ENCODE results near the gene CCDC183.
"Not testable (repeated sequence)": the region's sequence is repeated elsewhere in the genome, so short reads cannot be mapped to it uniquely, and the experiment has no call there.

Gene CCDC183

GRCh38 chr9:136843801-136844740 is 47.9 kb downstream of the CCDC183 start:
- H3K9ac ChIP-seq (ENCODE audit: low read length); H3K9me3 ChIP-seq (ENCODE audit: control insufficient read depth, low read length); H3K36me3 ChIP-seq (ENCODE audit: control insufficient read depth, insufficient read depth, low read length); H3K4me3 ChIP-seq (ENCODE audit: low read length): not testable (repeated sequence)
- peaks cover 33% of the 10 kb centered on the region for H3K27me3 ChIP-seq (ENCODE audit: control insufficient read depth, insufficient read depth, low read length)
- peaks cover 36% of the 10 kb centered on the region for H3K4me1 ChIP-seq (ENCODE audit: control insufficient read depth, insufficient read depth, low read length)

- H3K4me3 ChIP-seq (ENCODE audit: low read length), result no peak overlapping the region
- no peaks in the 10 kb centered on the region for H3K36me3 ChIP-seq (ENCODE audit: control insufficient read depth, insufficient read depth, low read length)
- H3K9ac ChIP-seq (ENCODE audit: low read length), result no peak overlapping the region
- H3K4me1 ChIP-seq (ENCODE audit: control insufficient read depth, insufficient read depth, low read length), result peaks cover 40% of the 10 kb centered on the region
- peaks cover 33% of the 10 kb centered on the region for H3K27me3 ChIP-seq (ENCODE audit: control insufficient read depth, insufficient read depth, low read length)
- no peaks in the 10 kb centered on the region for H3K9me3 ChIP-seq (ENCODE audit: control insufficient read depth, low read length)
Measured at GRCh38 chr9:136844761-136845464, 48.8 kb downstream of the CCDC183 start.

DNA sequence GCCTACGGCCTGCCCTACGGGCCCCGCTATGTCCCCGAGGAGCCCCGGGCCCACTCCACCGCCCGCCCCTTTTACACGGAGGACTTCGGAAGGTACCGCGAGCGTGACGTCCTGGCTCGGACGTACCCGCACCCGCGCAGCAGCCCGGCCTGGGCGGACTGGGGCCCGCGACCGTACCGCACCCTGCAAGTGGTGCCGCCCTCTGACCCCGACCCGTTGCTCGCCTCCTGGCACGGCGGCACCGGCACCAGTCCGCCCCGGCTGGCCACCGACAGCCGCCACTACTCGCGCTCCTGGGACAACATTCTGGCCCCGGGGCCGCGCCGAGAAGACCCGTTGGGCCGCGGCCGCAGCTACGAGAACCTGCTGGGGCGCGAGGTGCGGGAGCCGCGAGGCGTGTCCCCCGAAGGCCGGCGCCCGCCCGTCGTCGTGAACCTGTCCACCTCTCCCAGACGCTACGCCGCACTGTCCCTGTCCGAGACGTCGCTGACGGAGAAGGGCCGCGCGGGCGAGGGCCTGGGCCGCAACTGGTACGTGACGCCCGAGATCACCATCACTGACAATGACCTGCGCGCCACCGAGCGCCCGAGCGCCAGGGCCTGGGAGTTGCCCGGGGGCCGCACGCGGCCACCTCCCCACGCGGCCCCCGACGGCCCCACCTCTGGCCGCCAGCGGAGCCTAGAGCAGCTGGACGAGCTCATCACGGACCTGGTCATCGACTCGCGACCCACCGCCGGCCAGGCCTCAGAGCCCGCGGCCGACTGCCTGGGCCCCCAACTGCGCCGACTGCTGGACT is 49.5 kb downstream of the CCDC183 start:
- Histone ChIP-seq H3K9ac (ENCODE audit: low read length) (no peak overlapping the region), H3K9me3 (ENCODE audit: control insufficient read depth, low read length) (no peaks in the 10 kb centered on the region), H3K27me3 (ENCODE audit: control insufficient read depth, insufficient read depth, low read length) (peaks cover 33% of the 10 kb centered on the region), H3K4me1 (ENCODE audit: control insufficient read depth, insufficient read depth, low read length) (peaks cover 42% of the 10 kb centered on the region), H3K4me3 (ENCODE audit: low read length) (no peak overlapping the region), H3K36me3 (ENCODE audit: control insufficient read depth, insufficient read depth, low read length) (no peaks in the 10 kb centered on the region)

GRCh38 chr9:136846376-136847087 is 50.4 kb downstream of the CCDC183 start:
- H3K36me3 ChIP-seq (ENCODE audit: control insufficient read depth, insufficient read depth, low read length), result no peaks in the 10 kb centered on the region
- H3K4me1 ChIP-seq (ENCODE audit: control insufficient read depth, insufficient read depth, low read length), result peaks cover 37% of the 10 kb centered on the region
- H3K9ac ChIP-seq (ENCODE audit: low read length), result no peak overlapping the region
- no peaks in the 10 kb centered on the region for H3K9me3 ChIP-seq (ENCODE audit: control insufficient read depth, low read length)
- H3K4me3 ChIP-seq (ENCODE audit: low read length), result no peak overlapping the region
- H3K27me3 ChIP-seq (ENCODE audit: control insufficient read depth, insufficient read depth, low read length), result peaks cover 33% of the 10 kb centered on the region

DNA sequence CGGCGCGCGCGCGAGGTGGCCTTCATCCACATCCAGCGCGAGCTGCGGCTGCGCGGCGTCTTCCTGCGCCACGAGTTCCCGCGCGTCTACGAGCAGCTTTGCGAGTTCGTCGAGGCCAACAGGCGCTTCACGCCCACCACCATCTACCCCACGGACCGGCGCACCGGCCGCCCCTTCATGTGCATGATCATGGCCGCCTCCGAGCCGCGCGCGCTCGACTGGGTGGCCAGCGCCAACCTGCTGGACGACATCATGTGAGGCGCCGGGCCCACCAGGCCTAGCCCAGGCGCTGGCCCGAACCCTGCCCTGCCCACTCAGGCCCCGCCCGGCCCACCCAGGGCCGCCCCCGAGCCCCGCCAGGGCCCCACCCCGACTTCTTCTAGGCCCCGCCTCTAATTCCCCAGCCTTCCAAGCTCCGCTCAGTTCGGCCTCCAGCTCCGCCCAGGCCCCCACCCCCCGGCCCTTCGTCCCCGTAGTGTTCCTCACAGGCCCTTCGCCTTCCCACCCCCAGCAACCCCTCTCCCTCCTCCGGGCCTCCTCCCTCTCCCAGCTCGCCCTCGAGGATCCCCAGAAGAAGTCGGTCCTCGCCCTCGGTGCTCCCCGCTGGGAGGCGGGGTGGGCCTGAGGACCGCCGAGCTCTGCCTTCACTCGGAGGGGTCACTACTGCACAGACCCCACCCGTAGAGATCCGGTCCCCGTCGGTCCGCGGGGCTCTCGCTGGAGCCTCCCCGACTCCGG is 51.1 kb downstream of the CCDC183 start:
- peak overlapping the region; percentile 27 for H3K4me3 ChIP-seq (ENCODE audit: low read length)
- peaks cover 34% of the 10 kb centered on the region for H3K4me1 ChIP-seq (ENCODE audit: control insufficient read depth, insufficient read depth, low read length)
- no peaks in the 10 kb centered on the region for H3K9me3 ChIP-seq (ENCODE audit: control insufficient read depth, low read length)
- peaks cover 33% of the 10 kb centered on the region for H3K27me3 ChIP-seq (ENCODE audit: control insufficient read depth, insufficient read depth, low read length)
- no peaks in the 10 kb centered on the region for H3K36me3 ChIP-seq (ENCODE audit: control insufficient read depth, insufficient read depth, low read length)
- H3K9ac ChIP-seq (ENCODE audit: low read length), result peak overlapping the region; percentile 46

- H3K27me3 ChIP-seq (ENCODE audit: control insufficient read depth, insufficient read depth, low read length), result peaks cover 33% of the 10 kb centered on the region
- H3K36me3 ChIP-seq (ENCODE audit: control insufficient read depth, insufficient read depth, low read length), result no peaks in the 10 kb centered on the region
- no peaks in the 10 kb centered on the region for H3K9me3 ChIP-seq (ENCODE audit: control insufficient read depth, low read length)
- peaks cover 29% of the 10 kb centered on the region for H3K4me1 ChIP-seq (ENCODE audit: control insufficient read depth, insufficient read depth, low read length)
- peak overlapping the region; percentile 27 for H3K4me3 ChIP-seq (ENCODE audit: low read length)
- peak overlapping the region; percentile 46 for H3K9ac ChIP-seq (ENCODE audit: low read length)
Measured at GRCh38 chr9:136847826-136848392, 51.8 kb downstream of the CCDC183 start.

GRCh38 chr9:136848393-136849037 is 52.4 kb downstream of the CCDC183 start:
- Histone ChIP-seq H3K9me3 (ENCODE audit: control insufficient read depth, low read length) (no peaks in the 10 kb centered on the region), H3K4me3 (ENCODE audit: low read length) (peak overlapping the region; percentile 27), H3K27me3 (ENCODE audit: control insufficient read depth, insufficient read depth, low read length) (peaks cover 33% of the 10 kb centered on the region), H3K36me3 (ENCODE audit: control insufficient read depth, insufficient read depth, low read length) (no peaks in the 10 kb centered on the region), H3K9ac (ENCODE audit: low read length) (peak overlapping the region; percentile 46), H3K4me1 (ENCODE audit: control insufficient read depth, insufficient read depth, low read length) (peaks cover 23% of the 10 kb centered on the region)

DNA sequence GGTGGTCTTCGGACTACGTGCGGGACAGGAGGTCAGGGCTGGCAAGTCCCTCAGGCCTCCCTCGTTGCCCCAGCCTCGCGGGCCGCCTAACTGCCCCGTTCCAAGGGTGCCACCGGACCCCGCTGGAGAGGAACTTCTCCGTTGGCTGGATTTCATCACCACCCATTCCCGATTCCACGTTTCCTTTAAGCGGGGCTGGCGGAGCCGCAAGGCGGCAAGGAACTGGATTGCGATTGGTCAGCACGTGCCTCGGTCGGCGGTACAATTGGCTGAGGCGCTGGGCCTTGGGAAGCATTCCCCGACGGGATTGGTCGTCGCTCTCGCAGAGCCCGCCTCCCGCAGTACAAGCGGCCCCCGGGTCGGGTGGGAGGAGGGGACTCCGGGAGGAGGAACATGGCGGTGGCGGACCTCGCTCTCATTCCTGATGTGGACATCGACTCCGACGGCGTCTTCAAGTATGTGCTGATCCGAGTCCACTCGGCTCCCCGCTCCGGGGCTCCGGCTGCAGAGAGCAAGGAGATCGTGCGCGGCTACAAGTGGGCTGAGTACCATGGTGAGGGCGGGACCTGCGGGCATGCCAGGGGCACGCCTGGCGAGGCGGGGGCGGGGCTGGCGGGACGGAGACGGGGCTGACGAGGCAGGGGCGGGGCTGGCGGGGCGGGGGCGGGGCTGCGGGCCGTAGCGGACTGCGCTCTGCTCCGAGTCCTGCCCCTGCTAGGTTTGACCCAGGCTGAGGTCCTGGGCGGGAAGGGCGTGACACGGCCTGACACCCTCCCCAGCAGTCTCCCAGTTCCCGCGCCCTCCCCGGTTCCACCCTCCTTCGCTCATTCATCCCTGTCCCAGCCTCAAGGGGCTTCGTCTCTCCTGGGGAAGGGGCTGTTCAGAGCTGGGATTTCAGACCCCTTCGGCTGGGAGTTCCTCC is 53.2 kb downstream of the CCDC183 start, which contains the start of gene PHPT1:
Gene PHPT1, plus strand, starts transcription at position 372 of the 922 bp plus-strand sequence. Its CDS starts 22 bp downstream, at position 394.
- peak within 1 kb of the TSS; percentile 62 for H3K9ac ChIP-seq (ENCODE audit: low read length)
- H3K4me1 ChIP-seq (ENCODE audit: control insufficient read depth, insufficient read depth, low read length), result peaks cover 28% of the 10 kb centered on the region
- H3K9me3 ChIP-seq (ENCODE audit: control insufficient read depth, low read length), result no peaks in the 10 kb centered on the region

DNA sequence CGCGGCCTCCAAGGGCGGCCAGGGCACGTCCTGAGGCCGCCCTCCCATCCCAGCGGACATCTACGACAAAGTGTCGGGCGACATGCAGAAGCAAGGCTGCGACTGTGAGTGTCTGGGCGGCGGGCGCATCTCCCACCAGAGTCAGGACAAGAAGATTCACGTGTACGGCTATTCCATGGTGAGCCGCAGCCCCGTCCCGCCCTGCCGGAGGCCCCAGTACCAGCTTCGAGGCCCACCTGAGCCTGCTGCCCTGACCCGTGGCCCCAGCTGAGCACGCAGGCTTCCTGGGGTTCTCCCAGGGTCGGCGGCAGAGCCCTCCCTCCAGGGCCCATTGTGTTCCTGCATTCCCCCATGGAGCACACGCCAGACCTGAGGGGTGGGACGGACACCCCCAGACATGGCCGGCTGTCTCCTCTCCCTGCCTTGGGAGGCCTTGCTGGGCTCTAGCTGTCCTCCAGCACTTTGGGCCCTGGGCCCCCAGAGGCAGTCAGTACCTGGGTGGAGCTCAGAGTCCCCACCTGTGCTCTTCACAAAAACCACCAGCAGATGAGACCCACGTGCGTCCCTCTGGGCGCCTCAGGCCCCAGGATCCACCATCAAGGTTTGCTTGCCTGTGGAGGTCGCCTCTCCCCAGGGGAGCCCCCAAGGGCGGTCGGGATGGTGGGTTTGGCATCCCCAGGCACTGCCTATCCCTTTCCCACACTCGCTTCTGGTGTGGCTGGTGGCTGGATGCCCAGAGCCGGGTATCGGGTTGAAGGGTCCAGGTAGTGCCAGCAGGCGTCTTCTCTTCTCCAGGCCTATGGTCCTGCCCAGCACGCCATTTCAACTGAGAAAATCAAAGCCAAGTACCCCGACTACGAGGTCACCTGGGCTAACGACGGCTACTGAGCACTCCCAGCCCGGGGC is 54.1 kb downstream of the CCDC183 start:
- peak overlapping the region; percentile 62 for H3K9ac ChIP-seq (ENCODE audit: low read length)
- H3K4me1 ChIP-seq (ENCODE audit: control insufficient read depth, insufficient read depth, low read length), result peaks cover 34% of the 10 kb centered on the region
- no peak overlapping the region for H3K4me3 ChIP-seq (ENCODE audit: low read length)
- no peaks in the 10 kb centered on the region for H3K36me3 ChIP-seq (ENCODE audit: control insufficient read depth, insufficient read depth, low read length)
- H3K27me3 ChIP-seq (ENCODE audit: control insufficient read depth, insufficient read depth, low read length), result peaks cover 24% of the 10 kb centered on the region
- no peaks in the 10 kb centered on the region for H3K9me3 ChIP-seq (ENCODE audit: control insufficient read depth, low read length)

More for the DNA sequence above, 53.2 kb downstream of the CCDC183 start, which contains the start of gene PHPT1:
- H3K27me3 ChIP-seq (ENCODE audit: control insufficient read depth, insufficient read depth, low read length), result peaks cover 28% of the 10 kb centered on the region
- peak within 1 kb of the TSS; percentile 41 for H3K4me3 ChIP-seq (ENCODE audit: low read length)
- no peaks in the 10 kb centered on the region for H3K36me3 ChIP-seq (ENCODE audit: control insufficient read depth, insufficient read depth, low read length)
